IPS DF 19.7 (cell line): ENCODE results near the gene RFTN1.

Experiments
- DNase-seq: peaks from one replicate; pipeline ENCODE4 v3.0.0-alpha.2; 2013; ENCODE audit warnings: low read depth, low spot score

The RFTN1 gene

DNA sequence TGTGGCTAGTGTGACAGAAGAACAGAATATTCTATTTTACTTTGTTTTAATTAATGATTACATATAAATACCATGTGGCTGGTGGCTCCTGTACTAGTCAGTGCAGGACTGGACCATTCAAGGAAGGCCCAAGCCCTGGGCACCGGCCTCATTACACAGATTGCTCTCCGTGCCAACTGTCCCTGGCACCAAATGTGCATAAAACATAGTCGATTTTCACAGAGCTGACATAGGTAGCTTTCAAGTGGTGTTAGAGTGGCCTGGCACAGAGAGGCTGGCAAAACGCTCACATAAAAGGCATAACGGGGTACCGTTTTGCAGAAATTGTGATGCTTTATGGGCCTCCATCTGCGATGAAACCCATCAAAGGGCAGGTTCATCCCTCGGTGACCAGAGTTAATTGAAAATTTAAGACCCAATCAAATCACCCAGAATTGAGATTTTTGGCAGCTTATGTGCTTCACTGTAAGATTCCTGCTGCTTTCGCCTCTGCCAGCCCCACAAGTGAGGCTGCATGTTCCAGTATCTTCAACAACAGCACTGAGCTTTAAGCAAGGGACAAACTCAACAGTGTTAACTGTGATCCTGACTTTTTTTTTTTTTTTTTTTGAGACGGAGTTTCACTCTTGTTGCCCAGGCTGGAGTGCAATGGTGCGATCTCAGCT lies 25.9 kb downstream of the RFTN1 start:
- no peak for DNase-seq

DNA sequence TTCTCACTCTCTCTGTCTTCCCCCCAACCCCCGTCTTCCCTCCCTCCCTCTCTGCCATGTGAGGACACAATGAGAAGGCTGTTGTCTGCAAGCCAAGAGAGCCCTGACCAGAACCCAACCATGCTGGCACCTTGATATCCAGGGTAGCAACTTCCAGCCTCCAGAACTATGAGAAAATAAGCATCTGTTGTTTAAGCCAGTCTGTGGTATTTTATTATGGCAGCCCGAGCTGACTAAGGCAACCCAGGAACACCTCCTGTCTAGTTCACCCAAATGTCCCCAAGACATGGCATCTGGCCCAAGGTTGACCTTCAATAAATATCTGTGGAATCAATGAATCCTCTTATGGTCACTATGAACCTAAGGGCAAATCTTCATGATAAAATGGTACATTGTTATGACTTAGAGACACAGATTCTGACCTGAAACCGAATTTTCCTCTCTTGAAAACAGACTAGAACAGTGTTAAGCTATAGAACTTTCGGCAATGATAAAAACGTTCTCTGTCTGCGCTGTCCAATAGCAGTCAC lies 26.5 kb downstream of the RFTN1 start:
- DNase-seq: no peak

DNA sequence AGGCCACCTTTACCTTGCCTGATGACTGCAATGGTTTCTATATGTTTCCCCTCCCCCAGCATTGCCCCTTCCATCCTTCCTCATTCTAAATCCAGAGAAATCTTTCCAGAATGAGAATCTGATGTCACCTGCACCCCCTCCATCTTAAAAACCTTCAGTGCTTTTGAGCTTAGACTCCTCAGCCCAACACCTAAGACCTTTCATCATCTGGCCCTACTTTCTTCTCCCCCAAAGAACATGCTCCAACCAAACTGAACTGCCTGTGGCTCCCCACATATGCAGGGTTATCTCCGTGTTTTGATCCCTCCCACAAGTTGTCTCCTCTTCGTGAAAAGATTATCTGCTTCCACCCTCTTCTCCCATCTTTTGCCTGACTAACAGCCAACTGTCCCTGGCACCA lies 27.3 kb downstream of the RFTN1 start:
- no peak for DNase-seq

DNA sequence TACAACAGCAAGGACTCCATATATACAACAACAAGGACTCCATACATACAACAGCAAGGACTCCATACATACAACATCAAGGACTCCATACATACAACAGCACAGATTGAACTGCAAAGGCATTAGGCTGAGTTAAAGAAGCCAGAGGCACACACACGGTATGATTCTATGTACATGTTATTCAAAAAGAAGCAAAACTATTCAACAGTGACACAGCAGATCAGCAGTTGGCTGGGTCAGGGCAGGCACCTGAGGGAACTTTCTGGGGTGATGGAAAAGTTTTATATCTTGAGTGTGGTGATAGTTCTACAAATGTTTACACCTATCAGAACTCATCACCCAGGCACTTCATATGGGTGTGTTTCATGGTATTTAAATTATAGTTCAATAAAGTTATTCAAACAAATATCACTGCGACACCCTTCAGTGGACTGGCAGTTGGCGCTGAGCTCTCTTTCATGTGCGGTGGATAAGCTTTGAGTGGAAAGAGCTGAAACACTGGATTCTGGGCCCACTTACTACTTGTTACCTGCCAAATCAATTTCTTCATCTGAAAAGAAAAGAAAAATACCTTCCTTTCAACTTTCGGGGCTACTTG lies 28.0 kb downstream of the RFTN1 start:
- DNase-seq: no peak

- DNase-seq: no peak
Observed at GRCh38 chr3:16484984-16485383, 28.5 kb downstream of the RFTN1 start.

- no peak for DNase-seq
Observed at GRCh38 chr3:16484216-16484615, 29.3 kb downstream of the RFTN1 start.

- DNase-seq: peak; percentile 85
Observed at GRCh38 chr3:16482770-16483531, 30.5 kb downstream of the RFTN1 start.

- no peak for DNase-seq
Observed at GRCh38 chr3:16482194-16482769, 31.2 kb downstream of the RFTN1 start.

DNA sequence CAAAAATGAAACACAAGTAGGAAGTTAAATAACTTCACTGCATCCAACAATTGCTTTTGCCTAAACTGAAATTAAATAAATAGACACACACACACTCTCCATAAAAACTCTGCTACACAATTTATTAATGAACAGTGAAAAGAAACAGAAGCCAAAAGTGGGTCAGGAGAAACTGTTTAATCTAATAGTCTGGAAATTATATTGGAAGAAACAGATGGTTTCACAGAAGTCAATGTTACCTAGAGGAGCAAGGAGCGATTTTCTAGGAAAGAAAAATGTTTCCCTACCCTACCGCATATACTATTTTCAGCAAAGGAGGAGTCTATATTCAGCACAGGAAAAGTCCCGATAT lies 32.0 kb downstream of the RFTN1 start:
- no peak for DNase-seq

DNA sequence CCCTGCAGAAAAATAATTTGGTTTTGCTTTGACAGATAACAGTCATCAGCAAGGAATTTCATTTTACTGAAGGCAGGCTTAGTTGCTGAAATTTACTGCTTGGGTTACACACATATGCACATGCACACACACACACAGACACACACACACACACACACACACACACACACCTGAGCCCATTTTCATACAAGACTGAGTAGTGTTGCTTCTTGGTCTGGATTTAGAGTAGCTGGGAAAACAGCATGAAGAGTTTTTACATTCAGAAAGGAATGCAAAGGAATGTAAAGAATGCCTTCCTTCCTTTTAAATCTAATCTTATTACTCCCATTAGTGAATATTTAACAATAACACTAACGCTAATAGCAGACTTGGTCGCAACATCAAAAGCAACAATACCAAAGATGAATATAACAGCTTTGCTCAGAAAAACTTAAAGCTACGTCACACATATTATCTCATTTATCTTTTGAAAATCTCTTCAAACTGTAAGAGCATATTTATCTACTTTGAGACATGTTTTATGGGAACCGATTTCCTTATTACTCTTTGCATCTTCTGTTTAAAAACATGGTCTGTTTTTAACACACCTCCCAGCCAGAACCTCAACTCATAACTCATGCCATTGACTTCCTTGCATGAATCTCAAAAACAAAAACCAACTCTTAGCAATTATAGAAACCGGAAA lies 32.5 kb downstream of the RFTN1 start:
- DNase-seq: no peak

DNA sequence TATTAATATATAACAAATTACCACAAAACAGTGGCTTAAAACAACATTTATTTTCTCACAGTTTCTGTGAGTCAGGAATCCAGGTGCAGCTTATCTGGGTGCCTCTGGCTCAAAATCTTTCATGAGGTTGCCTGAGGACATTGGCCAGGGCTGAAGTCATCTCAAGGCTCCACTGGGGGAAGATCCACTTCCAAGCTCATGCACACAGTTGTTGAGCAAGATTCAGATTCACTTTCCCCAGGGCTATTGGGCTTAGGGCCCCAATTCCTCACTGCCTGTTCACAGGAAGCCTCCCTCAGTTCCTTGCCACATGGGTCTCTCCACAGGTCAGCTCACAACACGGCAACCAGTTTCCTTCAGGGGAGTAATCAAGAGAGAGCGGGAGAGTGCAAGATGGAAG lies 35.0 kb downstream of the RFTN1 start:
- no peak for DNase-seq

DNA sequence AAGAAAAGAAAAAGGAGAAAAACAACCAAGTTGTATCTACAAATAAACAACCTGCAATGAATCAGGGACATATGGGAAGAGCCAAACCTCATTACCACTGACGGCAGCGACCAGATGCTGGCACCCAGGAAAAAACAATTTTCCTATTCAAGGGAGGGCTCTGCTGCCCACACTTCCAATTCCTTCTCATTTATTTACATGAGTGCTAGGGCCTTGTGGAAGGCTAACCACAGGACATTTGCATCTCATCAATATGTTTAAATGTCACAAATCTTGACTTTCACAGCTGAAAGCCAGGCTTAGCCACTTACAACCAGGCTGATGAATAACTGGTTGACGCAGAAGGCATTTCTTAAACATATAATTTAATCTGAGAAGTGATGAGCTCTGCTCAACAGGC lies 36.0 kb downstream of the RFTN1 start:
- DNase-seq: no peak

DNA sequence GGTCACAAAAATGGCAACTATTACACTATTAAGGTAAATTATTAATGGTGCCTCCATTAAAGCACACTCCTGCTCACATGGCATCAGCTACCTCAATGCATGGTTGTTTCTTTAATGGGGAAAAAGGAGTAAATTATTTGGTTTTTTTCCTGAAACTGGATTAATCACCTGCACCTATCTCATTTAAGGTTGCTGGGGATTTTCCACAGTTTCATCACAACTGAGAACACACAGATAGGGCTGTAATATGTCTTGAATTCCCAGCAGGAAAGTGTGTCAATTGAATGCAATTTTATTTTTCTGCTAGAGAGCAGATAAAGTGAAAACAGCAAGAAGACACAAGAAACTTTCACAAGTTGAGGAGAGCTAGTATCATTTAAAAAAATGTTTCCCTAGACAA lies 36.4 kb downstream of the RFTN1 start:
- DNase-seq: no peak

DNA sequence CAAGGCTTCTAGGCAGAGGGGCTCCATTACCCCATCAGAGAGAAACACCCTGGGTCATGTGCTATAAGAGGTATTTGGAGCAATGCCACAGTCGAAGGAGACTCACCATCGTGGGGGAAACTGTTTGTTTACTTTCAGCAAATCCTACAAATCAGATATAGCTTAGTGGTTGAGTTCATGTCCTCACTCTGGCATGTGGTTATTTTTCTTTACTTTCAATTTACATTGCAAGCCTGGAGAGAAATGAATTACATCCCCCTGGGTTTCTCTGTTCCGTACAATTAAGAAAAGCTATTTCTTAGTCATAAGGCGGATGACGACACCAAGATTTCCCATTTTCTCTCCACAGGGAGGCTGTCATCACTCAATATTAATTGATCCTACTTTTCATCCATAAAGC lies 36.9 kb downstream of the RFTN1 start:
- DNase-seq: no peak

DNA sequence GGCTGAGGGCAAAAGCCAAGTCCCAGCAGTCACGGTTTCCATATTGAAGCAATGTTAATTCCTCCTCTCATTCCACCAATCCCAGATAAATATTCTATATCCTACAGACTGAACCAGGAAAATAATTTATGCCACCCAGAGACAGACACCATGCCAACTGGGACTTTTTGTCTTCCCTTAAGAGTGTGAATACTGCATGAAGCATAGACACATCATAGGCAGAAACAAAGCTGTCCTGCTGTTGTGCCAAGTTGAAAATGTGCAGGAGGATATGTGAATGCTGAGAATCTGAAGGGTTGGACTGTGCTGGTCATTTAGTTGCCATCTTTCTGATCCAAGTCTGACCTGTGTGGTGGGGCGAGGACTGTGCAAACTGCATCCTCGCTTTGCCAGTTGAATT lies 37.7 kb downstream of the RFTN1 start:
- no peak for DNase-seq

- DNase-seq: no peak
Observed at GRCh38 chr3:16474920-16475319, 38.6 kb downstream of the RFTN1 start.

- DNase-seq: no peak
Observed at GRCh38 chr3:16474216-16474615, 39.3 kb downstream of the RFTN1 start.

DNA sequence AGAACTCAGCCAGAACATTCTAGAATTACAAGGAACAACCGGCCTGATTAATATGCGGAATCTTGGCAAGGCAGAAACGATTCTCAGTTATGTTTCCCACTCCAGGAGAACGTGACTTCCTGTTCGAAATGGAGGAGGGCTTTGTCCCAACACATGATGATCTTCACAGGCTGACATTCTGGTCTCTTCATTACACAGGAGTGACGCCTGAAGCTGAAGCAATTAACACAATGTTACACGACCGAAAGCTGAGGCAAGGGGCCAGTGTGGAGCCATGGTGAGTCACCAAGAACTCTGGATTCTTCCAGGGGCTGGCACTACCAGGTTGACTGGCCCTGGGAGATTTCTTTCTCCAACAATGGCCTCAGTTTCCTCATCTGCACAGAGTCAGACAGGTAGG lies 40.9 kb downstream of the RFTN1 start:
- no peak for DNase-seq

- no peak for DNase-seq
Observed at GRCh38 chr3:16471897-16472296, 41.6 kb downstream of the RFTN1 start.

DNA sequence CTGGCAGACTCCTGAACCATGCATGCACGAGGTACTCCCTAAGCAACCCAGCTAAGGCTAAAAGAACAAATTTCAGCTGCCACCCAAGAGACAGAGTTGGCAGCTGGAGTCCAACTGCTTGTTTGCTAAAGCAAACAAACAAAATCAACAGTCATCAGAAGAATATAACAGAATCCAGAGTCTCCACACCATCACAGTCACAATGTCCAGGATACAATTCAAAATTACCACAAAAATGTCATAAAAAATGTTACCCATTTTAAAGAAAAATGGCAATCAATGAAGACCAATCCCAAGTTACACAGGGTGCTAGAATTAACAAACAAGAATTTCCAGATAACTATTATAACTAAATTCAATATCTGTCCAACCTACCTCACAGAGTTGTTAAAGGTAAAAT lies 42.9 kb downstream of the RFTN1 start:
- DNase-seq: no peak

GRCh38 chr3:16468336-16469098 lies 45.0 kb downstream of the RFTN1 start:
- no peak for DNase-seq
